CD4-positive, alpha-beta T cell treated with Interleukin-4 for 4 hours (primary cell): ENCODE results near the gene ACP2.

Source experiments
- DNase-seq: peaks from one replicate; pipeline ENCODE4 v3.0.0-alpha.2; 2020

ACP2 gene

DNA sequence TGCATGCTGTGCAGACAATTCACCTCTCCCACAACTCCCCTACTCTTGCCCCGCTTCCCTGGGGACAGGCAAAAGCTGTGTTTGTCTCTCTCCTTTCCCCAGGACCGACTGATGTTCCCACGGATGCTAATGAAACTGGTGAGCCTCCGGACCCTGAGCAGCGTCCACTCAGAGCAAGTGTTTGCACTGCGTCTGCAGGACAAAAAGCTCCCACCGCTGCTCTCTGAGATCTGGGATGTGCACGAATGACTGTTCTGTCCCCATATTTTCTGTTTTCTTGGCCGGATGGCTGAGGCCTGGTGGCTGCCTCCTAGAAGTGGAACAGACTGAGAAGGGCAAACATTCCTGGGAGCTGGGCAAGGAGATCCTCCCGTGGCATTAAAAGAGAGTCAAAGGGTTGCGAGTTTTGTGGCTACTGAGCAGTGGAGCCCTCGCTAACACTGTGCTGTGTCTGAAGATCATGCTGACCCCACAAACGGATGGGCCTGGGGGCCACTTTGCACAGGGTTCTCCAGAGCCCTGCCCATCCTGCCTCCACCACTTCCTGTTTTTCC is 19.9 kb upstream of the ACP2 start:
- no peak for DNase-seq

DNA sequence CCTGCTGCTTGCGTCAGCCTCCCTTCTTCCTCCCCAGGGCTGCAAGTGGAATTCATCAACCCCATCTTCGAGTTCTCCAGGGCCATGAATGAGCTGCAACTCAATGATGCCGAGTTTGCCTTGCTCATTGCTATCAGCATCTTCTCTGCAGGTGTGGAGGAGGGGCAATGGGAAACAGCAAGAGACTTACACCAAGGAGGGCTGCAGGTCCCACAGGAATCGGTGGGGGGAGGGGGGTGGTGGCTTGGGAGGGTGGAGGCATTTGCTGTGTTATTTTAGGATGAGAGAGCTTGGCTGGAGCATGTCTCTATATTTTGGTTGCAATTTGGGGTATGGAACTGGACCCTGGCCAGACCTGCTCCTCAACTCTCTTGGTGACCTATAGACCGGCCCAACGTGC is 19.3 kb upstream of the ACP2 start:
- no peak for DNase-seq

DNA sequence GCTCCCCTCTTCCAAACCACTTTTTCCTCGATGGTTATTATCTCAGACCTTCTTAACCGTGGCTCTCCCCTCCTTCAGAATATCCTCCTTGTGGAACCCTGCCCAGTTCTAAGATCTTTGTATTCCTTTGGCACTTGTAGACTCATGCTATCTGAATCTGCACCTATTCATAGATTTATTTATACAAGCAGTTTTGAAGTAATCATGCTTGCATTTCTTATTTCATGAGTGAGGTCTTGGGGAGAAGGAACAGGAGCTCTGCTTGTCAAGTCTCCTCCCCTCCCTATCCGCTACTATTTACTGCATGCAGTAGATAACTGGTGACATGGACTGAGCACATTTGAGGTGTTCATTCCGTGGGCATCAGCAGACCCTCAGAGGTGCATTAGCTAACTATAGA is 15.9 kb upstream of the ACP2 start:
- DNase-seq = no peak

DNA sequence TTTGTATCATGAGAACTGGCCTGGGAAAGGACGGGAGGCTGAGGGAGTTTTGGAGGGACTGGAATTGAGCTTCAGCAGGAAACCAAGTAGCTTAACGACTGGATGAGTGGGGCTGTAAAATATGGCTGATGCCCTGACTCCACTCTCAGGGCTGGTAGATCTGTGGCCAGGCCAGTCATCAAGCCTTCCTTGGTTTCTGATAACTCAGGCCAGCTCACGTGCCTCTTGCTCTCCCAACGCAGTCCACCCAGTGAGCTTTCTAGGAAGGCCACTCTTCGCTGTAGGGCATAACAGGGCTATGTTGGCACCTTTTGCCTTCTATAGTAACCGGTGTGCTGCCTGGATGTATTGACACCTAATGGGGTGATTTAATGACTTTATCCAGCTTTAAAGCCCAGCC is 15.5 kb upstream of the ACP2 start:
- DNase-seq = no peak

DNA sequence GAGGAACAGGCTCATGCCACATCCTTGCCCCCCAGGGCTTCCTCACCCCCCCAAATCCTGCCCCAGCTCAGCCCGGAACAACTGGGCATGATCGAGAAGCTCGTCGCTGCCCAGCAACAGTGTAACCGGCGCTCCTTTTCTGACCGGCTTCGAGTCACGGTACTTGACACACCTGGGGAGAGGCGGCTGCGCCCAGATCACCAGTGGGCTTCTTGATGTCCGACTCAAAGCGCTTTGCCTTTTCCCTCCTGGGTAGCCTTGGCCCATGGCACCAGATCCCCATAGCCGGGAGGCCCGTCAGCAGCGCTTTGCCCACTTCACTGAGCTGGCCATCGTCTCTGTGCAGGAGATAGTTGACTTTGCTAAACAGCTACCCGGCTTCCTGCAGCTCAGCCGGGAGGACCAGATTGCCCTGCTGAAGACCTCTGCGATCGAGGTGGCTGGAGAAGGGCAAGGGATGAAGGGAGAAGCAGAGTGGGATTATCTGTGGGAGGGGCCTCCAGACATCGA is 12.7 kb upstream of the ACP2 start:
- DNase-seq = no peak

DNA sequence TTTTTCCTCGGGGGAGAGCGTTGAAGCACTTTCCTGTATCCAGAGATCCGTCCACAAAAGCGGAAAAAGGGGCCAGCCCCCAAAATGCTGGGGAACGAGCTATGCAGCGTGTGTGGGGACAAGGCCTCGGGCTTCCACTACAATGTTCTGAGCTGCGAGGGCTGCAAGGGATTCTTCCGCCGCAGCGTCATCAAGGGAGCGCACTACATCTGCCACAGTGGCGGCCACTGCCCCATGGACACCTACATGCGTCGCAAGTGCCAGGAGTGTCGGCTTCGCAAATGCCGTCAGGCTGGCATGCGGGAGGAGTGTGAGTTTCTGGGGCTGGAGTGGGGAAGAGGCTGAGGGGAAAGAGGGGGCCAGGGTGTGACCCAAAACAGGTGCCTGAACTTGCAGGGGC is 11.8 kb upstream of the ACP2 start:
- DNase-seq = no peak

DNA sequence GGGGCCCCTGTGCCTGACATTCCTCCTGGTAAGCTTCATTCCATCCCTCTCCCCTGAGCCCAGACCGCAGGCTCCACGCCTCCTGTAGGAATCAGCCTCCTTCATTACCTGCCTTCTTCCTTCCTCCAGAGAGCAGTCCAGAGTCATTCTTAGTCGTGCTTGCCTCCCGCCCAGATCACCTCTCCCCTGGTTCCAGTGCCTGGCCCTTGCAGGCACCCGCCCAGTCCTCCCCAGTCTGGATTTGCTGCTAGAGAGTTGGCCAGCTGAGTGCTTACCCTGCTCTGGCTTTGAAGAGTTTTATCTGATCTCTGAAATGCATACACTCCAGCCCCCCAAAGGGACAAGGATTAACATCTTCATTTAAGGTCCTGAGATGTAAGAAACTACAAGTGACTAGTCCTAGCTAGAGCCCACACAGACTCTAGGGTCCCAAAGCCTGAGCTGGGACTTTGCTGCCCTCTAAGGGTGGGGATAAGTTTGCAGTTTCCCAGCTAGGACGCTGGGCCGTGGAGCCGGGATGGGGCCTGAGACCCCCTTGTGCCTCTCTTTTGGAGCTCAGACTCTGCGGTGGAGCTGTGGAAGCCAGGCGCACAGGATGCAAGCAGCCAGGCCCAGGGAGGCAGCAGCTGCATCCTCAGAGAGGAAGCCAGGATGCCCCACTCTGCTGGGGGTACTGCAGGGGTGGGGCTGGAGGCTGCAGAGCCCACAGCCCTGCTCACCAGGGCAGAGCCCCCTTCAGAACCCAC is 10.8 kb upstream of the ACP2 start:
- DNase-seq = peak; percentile 29

DNA sequence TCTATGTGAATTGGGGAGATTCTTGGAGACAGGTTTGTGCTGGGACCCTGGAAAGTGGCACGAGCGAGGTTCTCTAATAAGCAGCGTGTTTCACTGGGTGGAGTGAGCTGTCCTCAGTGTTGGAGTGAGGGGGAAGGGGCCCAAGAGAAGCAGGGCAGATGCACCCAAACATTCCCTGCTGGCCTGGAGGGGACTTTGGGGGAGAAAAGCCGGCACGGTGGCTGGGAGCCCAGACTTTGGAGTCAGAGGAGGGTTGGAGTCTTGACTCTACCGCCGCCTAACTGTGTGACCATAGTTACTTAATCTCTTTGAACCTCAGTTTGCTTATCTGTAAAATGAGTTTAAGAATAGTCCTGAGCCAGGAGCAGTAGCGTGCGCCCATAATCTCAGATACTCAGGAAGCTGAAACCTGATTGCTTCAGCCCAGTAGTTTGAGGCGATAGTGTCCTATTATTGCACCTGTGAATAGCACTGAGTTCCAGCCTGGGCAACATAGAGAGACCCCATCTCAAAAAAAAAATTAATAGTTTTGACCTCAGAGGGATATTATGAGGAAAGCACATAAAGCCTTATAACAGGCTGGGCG is 9.8 kb upstream of the ACP2 start:
- DNase-seq = no peak

DNA sequence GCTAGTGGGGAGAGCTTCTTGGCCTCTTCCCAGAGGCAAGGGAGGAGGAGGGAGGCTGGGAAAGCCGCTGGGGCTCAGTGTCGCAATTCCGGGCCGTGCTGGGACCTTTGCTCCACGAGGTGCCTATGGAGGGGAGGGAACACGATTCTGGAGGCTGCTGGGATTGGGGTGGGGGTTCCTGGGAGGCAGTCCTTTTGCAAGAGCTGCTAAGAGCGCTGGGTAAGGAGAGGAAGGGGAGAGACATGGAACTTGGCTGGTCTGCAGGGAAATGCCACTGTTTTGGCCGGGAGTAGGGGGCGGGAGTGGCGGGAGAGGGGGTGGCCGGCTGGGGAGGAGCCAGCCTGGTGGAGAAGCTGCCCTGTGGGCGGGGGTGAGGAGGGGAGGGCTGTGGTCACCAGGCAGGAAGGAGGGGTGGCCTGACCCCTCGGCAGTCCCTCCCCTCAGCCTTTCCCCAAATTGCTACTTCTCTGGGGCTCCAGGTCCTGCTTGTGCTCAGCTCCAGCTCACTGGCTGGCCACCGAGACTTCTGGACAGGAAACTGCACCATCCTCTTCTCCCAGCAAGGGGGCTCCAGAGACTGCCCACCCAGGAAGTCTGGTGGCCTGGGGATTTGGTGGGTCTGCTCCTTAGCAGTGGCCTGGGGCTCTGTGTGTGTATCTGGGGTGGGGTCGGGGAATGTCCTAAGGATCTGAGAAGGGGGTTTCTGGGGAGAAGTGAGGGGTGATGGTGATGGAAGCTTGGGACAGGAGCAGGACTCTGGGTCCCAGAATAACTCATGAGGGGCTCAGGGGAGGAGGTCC is 9.1 kb upstream of the ACP2 start, which contains the start of gene NR1H3:
TSS of gene NR1H3 (plus strand) at position 480 of the 800 bp plus-strand sequence. CDS start 1,221 bp downstream, outside the sequence.
- no peak for DNase-seq

DNA sequence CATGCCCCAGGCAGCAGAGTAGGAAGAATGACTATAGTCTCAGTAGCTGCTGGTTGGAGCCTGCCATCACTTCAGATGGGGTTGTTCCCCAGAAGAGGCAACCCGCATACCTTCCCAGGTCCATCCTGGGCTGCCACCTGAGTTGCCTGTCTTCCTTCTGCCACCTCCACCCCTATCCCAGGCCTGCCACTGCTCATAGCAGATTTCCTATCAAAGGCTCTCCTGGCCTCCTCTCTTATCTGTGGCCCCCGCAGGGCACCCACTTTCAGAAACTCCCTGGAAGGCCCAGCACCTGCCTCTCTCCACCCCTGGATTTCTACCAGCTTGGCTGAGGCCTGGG is 8.5 kb upstream of the ACP2 start:
- DNase-seq = no peak

DNA sequence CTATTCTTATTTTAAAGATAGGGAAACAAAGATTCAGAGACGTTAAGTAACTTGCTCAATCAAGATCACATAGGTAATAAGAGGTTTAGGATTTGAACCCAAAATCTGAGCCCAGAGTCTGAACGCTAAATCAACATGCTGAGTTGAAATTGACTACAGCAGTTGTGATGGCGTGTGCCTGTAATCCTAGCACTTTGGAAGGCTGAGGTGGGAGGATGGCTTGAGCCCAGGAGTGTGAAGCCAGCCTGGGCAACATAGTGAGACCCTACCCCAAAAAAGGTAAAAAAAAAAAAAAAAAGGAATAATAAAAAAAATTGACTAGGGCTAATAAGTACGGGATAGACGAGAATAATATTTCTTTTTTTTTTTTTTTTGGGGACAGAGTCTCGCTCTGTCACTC is 7.8 kb upstream of the ACP2 start:
- no peak for DNase-seq

DNA sequence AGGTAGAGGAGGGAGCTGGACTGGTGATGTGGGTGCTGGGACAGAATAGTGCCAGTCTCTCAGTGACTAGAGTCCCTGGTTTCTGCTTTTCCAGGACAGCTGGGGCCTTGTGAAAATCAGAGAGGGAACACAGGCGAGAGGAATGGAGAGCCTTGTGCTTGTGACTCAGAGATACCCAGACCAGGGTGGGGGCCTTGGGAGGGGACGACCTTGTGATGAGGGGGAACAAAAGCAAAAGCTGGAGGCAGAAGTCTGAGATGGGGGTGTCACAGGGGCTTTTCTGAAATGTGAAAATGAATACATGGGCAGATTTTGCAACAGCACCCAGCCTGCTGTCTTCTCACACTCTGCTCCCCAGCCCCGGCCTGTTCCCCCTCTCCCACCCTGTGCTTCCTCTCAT is 5.8 kb upstream of the ACP2 start:
- DNase-seq = no peak

DNA sequence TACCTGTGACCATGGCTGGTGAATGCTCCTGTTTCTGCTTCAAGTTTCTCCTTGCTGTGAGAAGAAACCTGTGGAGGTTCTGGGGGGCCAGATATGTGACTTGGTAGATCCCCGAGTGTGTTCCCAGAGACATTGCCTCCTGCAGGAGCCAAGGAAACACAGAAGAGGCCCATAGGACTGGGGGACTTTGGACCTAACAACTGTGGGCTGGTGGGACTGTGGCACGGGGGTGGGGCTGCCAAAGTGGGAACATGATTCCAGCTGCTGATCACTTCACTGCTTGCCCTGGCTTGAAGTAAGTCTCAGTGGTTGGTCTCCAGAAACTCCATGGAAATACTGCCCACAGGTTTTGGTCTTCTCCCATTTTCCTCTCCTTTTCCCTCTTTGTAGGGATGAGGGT is 5.0 kb upstream of the ACP2 start:
- DNase-seq = no peak

DNA sequence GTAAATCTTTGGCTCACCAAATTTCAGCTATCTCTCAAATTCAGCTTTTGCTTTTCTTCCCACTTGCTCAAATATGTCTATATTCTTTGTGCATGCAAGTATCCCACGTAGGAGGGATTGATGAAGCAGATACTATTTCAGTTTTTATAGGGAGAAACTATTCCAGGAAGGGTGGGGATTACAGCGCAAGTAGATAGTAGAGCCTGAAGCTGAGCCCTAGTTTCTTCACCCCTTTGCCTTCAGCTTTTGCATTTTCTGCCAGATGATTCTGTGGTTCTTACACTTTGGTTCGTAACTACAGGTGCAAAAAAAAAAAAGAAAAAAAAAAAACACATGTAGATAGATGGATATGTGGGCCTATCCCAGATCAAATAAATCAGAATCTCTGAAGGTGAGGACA is 3.1 kb upstream of the ACP2 start:
- no peak for DNase-seq

DNA sequence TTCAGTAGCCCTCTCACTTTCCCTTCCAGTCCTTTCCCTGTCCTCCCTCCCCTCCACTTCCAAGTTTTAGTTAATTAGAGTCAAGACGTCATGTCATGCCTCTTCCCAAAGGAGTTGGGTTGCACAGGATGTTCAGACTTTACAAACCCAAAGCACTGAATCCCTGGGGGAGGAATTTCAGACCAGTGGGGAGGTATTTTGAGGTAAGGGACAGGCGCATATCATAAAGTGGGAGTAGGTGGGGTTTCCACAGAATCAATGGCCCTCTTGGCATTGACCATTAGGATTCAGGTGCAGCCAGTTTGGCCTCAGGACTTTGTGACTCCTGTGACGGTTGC is 733 bp upstream of the ACP2 start:
- DNase-seq = no peak

DNA sequence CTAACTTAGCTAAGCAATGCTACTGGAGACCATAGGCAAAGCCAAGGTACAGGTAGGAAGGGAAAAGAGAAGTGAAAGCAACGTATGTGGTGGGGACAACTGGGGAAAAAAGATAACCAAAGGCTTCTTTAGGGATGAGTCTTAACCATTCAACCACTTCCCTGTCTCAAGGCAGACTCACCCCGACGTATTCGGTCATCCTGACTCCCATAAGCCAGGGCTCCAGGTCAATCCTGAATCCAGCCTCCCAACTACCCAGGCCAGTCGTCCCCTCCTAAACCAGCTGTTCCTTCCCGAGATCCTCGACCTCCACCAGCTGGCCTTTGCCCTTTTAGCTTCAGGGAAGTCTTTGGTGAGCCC is 330 bp downstream of the ACP2 start:
- DNase-seq = no peak

DNA sequence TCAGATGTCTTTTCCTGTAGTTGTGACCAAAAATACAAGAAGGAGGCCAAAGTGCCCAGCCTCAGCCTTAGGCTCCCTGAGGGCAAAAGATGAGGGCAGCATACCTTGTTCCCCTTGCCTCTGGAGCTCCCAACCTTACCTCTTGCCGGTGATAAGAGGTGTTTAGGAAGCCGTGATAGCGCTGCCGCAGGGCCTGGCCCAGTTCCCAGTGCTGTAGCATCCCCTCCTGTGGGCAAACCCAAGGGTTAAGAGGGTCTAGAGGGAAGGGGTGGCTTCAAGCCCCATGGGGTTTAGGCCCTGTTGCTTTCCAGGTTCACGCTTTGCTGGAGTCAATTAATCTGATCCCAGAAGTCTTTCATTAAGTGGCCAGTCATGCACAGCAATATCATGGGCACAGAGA is 1.1 kb downstream of the ACP2 start:
- no peak for DNase-seq

DNA sequence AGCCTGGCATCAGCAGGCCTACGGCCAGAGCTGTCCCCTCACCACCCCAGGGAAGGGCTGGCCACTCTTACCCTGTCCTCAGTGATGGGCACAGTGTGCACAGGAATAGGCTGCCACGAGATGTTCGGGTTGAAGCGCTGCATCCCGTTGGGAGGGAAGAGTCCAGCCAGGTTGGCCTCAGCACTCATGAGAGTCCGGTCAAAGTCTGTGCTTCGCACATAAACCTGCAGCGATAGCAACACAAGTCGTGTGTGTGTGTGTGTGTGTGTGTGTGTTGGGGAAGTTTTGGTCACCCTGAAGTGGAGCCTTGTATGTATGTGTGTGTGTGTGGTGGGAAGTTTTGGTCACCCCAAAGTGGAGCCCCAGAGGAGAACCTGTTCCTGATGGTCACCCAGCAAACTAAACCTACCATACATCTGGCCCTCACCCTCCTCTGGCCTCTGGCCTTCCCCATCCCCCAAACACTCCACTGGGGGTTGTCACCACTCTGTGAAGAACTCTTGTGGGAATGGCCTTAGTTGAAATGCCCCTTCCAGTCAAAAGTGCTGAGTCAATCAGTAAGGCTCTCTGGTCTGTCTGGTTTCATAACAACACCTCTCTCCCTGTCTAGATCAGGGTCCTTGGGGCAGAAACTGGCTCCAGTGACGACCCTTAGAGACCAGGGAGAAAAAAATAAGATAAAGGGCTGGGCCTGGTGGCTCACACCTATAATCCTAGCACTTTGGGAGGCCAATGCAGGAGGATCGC is 2.8 kb downstream of the ACP2 start:
- DNase-seq = no peak

DNA sequence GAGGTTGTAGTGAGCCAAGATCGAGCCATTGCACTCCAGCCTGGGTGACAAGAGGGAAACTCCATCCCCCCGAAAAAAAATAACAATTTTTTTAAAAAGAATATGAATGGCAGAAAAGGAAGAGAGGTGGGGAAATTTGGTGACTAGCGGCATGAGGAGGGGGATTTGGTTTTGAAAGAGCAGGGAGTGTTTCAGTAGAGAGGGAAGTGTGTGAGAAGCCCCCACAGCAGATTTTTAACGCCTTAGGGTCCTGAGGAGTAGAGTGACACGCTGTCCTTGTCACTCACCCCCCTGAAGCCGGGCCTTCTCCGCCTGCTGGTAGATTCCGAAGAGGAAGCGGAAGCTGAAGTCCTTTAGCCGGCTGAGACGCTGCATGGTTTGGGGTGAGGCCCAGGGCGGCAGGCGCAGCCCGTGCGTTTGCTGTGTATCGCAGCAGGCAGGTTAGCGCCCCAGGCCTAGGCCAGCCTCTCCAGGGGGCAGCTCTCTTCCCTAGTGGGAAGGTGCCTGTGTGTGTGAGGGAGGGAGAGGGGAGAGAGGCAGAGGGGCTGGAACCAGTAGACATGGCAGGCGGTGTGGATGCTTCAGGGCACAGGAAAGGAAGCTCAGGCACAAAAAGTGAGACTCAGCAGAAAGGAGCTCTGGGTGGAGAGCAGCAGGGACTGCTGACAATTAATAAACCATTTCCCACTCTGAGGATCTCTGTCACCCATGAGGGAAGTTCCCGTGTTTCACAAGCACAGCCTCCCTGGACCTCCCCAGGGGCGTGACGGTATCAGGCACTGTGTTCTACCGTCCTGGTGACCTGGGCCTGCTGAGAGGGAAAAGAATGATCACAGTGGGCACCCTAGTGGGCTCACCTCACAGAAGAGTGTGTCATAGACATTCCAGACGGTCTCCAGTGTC is 3.9 kb downstream of the ACP2 start:
- DNase-seq = no peak

DNA sequence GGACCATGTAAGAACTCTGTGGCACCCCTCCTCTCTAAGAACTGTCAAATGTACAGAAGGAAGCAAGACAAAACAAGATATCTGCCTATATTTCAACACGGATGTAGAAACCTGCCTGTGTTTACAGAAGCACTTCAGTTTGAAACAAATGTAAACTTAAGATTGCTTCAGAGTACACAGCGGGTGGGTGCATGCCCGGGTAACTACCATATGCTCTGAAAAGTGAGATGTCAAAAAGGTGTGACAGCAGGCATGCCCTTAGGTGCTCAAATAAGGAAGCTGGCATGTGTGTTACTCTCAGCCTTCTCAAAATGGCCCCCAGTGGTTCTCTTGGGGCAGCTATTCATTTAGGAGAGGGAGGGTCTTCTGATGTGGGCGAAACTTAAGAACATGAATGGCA is 5.2 kb downstream of the ACP2 start:
- no peak for DNase-seq

DNA sequence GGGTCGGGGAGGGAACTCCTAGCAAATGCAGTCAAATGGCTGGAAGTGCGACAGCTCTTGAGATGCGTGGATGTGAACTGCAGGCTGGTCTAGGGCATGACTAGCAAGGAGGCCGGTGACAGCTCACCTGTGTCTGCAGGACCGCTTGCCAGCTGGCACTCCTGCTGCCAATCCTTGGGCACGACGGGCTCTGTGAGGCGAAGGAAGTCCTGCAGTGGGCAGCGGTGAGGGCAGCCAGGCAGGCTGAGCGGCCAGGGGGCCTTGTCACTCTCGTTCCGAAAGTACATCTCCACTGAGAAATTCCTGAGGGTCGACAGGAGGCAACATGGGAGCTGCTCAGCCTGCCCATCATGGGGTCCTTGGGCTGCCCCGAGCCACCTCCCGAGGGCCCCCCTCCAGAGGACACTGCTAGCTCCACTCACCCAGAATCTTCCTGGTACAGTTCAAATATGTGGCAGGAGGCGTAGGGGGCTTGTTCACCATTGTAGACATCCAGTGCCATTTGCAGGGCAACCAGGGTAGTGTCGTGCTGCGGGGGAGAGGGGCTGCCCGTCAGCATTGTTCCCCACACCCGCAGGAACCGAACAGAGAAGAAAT is 5.9 kb downstream of the ACP2 start:
- no peak for DNase-seq

DNA sequence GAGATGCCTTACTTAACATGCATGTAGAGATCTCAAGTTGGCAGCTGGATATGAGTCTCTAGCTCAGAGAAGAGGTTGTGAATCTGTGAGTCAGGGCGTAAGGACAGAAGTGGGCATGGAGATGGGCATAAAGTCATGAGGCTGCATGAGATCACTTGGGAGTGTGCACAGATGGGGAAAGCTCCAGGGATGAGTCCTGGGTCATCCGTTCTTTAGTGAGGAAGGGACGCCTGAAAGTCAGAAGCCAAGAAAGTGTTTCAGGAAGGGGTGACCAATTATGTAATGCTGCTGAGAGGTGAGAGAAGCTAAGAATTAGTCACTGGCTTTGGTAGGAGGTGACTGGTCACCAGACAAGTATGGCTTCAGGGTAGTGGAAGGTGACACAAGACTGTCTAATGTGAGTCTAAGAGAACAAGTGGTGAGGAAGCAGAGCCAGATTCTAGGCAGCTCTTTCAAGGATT is 6.7 kb downstream of the ACP2 start:
- no peak for DNase-seq
